ENCODE measurements around the gene KDM4B.

- TF ChIP-seq CTCF (IDR thresholded peaks at IDR 0.05), result no peak
- no peak for TF ChIP-seq POLR2A (IDR thresholded peaks at IDR 0.05)
- TF ChIP-seq EP300 (IDR thresholded peaks at IDR 0.05), result no peak
- TF ChIP-seq POLR2AphosphoS5 (IDR thresholded peaks at IDR 0.05), result no peak
Observed at GRCh38 chr19:5106971-5107370, 138.1 kb downstream of the KDM4B start.

All from gastroesophageal sphincter (tissue), 3 donors.